Fibroblast of villous mesenchyme (primary cell): Measurements from ENCODE around the gene TLK2. TPM values are rescaled to one million over a fixed set of nuclear protein-coding genes. Genes with fewer than 3 reads are reported as not detected.
"Not testable (repeated sequence)": the region's sequence is repeated elsewhere in the genome, so short reads cannot be mapped to it uniquely, and the experiment has no call there.

Experiments used
- DNase-seq: peaks from one replicate; pipeline ENCODE4 v3.0.0-alpha.2; 2010; ENCODE audit warnings: low read depth
- H3K4me3 ChIP-seq: 2 replicates; pipeline ENCODE4 v1.5.1; 2011; ENCODE audit warnings: low read depth, mild to moderate bottlenecking, low read length
- total RNA-seq: library from RNA; depleted of rRNA; stranded (reverse); fragments of >200 nt; gene quantifications from 2 replicates; pipeline ENCODE4 v1.2.3, GENCODE V29; 2012
- TF ChIP-seq, protein P1 (sequence below): IDR thresholded peaks from 2 replicates; pipeline ENCODE4 v1.5.1; 2012; ENCODE audit warnings: low read depth, mild to moderate bottlenecking, low read length; ENCODE audit not compliant: insufficient read depth

TLK2 gene
- 49.3 and 60.0 TPM in 2 replicates for total RNA-seq

DNA sequence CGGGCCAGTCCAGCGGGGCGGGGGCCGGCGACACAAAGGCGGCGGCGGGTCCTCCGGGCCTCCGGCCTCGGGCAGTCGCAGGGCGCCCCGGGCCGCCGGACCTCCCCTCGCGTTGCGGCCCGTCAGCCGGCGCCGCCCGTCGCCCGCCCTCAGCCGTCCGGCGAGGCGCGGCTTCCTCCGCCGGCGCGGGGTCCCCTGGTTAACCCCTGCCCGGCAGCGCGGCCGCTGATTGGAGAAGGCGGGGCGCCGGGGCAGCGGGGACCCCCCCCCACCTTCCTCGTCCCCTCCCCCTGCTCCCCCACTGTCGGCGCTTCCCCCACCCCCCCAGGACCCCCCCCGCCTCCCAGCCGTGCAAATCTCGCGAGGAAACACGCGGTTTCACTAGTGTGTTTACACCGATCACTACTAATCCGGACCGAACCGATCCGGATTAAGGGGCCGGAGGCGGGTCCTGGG is at the start of gene TLK2:
TSS of gene TLK2 (plus strand) at position 402 of the 456 bp plus-strand sequence. CDS start 2,301 bp downstream, outside the sequence.
- TF ChIP-seq, protein P1, sequence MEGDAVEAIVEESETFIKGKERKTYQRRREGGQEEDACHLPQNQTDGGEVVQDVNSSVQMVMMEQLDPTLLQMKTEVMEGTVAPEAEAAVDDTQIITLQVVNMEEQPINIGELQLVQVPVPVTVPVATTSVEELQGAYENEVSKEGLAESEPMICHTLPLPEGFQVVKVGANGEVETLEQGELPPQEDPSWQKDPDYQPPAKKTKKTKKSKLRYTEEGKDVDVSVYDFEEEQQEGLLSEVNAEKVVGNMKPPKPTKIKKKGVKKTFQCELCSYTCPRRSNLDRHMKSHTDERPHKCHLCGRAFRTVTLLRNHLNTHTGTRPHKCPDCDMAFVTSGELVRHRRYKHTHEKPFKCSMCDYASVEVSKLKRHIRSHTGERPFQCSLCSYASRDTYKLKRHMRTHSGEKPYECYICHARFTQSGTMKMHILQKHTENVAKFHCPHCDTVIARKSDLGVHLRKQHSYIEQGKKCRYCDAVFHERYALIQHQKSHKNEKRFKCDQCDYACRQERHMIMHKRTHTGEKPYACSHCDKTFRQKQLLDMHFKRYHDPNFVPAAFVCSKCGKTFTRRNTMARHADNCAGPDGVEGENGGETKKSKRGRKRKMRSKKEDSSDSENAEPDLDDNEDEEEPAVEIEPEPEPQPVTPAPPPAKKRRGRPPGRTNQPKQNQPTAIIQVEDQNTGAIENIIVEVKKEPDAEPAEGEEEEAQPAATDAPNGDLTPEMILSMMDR = no peak
- peak; percentile 86 for DNase-seq
- H3K4me3 ChIP-seq = peak within 1 kb of the TSS; percentile 69

DNA sequence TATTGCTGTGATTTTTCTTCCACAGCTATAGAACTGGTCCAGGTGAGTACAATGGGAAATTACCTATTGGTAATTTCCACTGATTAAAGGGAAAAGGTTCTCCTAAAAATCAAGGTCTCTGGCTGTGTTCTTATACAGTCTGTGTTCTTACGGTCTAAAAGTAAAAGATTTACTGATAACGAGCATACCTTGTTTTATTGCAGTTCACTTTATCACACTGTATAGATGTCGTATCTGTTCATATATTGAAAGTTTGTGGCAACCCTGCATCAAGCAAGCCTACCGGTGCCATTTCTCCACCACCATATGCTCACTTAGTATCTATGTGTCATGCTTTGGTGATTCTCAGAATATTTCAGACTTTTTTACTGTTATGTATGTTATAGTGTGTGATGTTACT is 43.4 kb upstream of the TLK2 start:
- not testable (repeated sequence) for DNase-seq, H3K4me3 ChIP-seq

DNA sequence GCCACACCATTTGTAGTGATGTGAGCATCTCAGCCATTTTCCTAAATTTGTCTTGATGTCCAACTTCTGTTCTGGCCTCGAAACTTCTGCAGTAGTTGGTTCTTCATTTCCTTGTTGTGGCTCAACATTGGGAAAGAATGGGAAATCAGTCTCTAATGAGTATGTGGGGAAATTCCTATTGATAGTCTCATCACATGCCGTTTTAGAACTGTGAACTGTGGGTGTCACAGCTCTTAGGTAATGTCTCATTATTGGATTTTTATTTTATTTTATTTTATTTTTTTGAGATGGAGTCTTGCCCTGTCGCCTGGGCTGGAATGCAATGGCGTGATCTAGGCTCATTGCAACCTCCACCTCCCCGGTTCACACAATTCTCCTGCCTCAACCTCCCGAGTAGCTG is 37.4 kb upstream of the TLK2 start:
- not testable (repeated sequence) for H3K4me3 ChIP-seq, DNase-seq

DNA sequence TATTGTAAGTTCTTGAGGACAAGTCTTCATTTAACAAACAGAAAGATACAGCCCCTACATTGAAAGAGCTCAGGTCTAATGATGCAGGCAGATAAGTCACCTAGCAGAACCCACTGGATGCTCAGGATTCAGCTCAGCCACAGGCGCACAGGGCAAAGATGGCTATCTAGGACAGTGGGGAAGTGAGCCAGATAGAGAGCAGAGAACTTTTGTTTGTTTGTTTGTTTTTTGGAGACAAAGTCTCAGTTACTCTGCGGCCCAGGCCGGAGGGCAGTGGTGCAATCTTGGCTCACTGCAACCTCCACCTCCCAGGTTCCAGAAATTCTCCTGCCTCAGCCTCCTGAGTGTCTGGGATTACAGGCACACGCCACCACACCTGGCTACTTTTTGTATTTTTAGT is 34.6 kb upstream of the TLK2 start:
- no peak overlapping the region for H3K4me3 ChIP-seq
- TF ChIP-seq, protein P1 = no peak
- no peak for DNase-seq

DNA sequence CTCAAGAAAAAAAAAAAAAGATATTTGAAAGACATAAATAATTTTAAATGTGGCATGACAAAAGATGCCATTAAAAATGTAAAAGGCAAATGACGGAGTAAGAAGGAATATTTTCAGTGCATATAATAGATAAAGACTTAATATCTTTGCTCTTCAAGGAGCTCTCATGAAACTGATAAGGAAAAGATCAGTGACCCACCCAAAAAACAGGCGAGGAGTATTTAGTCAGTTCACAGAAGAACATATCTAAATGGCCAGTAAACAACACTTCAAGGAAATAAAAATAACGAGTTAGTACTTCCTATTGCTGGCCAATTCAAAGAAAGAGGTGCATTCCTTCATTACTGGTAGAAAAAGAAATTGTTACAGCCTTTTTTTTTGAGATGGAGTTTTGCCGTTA is 32.8 kb upstream of the TLK2 start:
- not testable (repeated sequence) for H3K4me3 ChIP-seq, DNase-seq

DNA sequence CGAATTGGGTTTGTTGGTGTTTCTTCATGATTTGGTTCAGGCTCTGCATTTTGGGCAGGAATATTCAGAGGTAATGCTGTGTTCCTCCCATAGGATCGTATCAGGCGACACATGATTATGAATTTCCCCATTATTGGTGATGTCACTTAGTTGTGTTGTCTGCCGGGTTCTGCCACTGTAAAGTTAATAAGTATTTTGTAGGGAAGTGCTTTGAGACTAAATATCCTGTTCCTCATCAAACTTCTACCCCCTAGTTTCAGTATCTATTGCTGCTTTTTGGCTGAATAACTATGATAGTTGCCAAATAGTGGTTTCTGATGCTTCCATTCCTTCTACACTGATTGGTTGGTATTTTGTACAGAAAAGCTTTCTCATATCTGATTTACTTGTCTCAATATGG is 26.4 kb upstream of the TLK2 start:
- H3K4me3 ChIP-seq, DNase-seq: not testable (repeated sequence)

DNA sequence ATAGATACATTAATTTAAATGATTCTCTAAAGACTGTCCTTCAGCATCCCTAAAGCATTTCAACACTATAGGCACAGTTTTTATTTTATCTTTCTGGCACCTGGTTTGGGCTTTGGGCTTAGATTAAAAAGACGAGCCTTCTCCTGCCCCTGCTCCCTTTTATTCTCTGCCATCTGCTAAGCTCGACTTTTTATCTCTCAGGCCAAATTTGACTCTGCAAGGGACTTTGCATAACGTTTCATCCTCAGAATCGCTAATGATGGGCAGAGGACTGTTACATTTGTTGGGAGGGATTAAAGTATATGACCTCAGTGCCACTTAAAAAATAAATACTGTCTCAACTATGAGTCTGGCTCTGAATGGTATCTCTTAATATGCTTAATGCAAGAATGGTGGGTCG is 25.6 kb upstream of the TLK2 start:
- not testable (repeated sequence) for DNase-seq, H3K4me3 ChIP-seq

DNA sequence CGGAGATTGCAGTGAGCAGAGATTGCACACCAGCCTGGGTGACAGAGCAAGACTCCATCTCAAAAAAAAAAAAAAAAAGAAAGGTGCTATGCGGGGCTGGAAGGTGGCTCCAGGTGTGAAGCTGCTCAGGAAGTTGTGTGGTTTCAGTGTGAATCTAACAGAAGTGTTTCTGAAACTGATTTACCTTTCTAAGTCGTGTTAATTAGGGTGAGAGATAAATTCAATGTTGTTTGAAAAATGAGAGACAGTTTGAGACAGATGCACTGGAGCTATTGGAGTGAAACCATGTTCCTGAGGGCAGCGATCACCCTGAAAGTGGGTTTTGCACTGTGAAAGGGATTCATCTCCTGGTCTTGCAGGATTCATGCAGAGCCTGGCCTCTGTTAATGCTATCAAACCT is 25.0 kb upstream of the TLK2 start:
- not testable (repeated sequence) for H3K4me3 ChIP-seq, DNase-seq

DNA sequence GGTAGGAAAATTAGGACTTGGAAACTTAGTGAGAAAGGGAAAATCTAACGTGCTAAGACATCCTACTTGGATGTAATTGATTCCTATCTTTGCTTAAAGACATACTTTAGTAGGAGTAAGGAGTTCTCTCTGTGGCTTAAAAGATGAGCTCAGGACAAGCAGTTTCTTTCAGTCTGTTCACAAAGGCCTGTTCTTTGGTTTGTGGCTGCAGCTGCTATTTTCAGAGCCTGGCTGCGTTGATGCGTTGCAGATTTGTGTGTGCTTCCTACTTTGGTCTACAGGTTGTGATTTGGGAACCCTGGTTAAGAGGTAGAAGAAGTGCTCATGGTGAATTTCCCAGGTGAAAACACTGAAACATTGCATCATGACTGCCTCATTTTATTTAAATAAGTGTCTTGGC is 24.5 kb upstream of the TLK2 start:
- not testable (repeated sequence) for H3K4me3 ChIP-seq, DNase-seq

DNA sequence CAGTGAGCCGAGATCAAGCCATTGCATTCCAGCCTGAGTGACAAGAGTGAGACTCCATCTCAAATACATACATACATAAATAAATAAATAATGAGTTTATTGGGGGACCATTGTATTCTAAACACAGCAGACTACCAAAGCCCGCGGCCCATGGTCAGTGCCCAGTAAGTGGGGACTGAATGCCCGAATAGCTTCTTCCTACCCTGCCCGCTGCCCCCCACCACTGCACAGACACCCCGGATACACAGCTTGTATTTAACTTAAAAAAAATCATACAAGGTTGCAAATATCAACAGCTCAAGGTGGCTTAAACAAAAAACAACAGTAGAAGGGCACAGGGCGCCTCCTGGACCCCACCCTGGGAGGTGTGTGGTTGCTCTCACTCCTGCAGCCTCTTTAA is 22.6 kb upstream of the TLK2 start:
- no peak for DNase-seq
- no peak overlapping the region for H3K4me3 ChIP-seq
- TF ChIP-seq, protein P1 = no peak

DNA sequence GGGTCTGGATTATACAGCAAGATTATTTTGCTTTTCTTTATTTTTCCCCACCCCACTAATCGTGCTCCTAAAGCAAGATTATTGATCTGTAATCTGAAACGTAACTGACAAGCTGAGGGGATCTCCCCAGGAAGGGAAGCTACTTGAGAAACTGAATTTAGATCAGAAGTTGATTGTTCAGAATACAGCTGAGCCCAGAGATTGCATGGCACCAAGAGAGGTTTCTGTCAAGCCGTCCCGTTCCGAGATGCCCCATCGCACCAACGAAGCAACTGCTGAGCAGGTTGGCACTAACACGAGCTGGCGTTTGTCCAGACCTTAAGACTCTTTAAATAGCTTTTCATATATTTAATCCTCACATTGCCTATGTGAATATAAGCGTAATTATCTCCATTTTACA is 20.1 kb upstream of the TLK2 start:
- H3K4me3 ChIP-seq, DNase-seq: not testable (repeated sequence)

DNA sequence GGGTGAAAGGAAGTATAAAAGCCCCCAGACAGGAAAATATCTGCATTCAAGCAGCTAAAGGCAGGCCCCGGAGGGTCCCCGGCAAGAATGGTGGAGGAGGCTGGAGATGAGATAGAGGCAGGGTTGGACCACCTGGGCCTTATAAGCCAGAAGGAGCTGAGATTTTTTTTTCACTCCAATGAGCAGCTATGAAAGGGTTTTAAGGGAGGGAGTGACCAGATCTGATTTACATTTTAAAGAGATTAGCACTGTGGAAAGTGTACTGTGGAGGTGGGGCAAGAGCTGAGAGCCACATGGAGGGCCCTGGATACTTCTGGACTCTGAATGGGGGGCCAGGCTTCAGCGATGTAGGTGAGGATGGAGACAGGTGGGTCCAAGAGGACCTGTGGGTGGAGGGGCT is 14.2 kb upstream of the TLK2 start:
- H3K4me3 ChIP-seq = not testable (repeated sequence)

DNA sequence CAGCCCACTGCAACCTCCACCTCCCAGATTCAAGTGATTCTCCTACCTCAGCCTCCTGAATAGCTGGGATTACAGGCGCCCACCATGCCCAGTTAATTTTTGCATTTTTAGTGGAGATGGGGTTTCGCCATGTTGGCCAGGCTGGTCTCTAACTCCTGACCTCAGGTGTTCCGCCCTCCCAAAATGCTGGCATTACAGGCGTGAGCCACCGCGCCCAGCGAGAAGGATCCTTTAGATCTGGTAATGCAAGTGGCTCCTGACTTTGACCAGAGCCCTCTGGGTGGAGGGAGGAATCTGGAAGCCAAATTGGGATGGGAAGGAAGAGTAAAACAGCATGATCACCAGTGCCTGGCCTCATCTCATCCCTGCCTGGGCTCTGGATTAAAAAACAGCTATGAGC is 13.4 kb upstream of the TLK2 start:
- not testable (repeated sequence) for DNase-seq, H3K4me3 ChIP-seq

More for the DNA sequence above, 14.2 kb upstream of the TLK2 start:
- not testable (repeated sequence) for DNase-seq

DNA sequence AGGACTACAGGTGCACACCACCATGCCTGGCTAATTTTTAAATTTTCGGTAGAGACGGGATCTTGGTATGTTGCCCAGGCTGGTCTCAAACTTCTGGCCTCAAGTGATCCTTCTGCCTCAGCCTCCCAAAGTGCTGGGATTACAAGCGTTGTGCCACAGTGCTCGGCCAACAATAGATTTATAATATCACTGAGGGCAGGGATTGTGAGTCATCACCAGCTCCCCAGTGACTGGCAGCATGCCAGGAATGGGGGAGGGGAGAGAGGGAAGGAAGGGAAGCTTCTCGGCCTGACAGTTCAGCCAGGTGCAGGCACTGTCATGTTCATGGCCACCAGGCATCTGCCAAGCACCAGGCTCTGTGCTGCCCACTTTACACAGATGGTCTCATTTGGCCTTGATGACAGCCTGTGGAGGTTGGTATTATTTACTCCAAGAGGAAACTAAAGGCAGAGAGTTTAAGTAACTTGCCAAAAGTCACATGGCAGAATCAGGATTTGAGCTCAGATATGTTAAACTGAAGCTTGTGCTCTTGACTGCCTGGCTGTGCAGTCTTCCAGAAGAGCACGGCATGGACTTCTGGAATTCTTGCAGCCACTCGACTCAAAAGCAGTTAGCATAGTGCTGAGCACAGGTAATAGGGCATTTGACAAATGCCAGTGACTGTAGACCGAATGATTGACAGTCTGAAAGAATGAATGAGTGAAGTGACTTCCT is 7.8 kb upstream of the TLK2 start:
- H3K4me3 ChIP-seq = not testable (repeated sequence)
- DNase-seq = peak; percentile 46

DNA sequence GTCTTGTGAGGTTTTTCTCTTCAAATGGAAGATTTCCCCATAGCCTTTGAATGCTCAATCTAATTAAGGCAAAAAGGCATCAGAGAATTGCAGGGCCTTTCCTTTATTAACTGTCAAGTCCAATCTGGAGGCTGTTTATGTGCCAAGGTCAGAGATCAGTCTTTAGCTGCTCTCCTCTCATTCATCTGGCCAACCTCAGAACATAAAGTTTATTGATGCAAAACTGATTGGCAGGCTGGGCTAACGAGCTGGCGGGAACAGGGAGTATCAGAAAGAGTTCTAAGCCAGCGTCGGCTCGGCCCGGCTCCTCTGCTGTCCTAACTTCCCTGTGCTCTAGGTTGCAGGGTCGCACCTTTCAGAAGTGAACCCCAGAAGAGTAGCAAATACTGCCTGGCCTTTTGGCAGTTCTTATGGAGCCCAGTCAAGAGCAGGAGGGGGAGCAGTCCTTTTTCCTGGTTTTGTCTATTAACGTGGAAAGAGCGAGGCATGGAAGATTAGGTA is 7.2 kb upstream of the TLK2 start:
- DNase-seq, H3K4me3 ChIP-seq: not testable (repeated sequence)
